ENCODE measurements around the gene NUCKS1.

DNA sequence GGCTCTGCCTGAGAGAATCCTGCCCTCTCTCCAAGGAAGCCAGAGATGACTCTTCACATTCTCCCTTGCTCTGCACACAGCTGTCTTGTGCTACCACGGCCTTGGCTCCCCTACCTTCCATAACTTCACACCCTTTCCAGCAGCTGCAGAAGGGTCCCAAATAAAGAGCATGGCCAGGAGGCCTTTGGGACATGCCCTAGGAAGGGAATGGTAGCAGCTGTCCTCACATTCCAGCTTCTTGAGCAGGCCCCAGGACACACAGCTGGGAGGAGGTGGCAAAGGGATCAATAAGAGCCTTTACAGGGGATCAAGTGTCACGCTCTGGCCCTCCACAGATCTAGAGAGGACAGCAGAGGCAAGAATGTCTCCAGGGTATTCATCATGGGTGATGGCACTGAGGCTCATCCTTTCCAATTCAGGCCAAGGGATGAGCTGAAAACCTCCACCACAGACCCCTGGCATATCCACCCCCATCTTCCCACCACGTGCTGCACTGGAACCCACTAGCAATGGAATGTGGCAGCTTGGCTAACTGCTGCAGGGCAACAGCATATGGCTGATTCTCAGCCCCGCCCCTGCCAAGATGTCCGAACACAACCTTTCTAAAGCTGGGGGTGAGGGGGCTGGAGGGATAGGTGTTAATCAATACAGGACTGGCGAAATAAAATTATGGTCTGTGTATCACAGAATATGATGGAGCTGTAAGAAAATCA is 43.1 kb upstream of the NUCKS1 start:
- no peak for TF ChIP-seq CTCF (IDR thresholded peaks at IDR 0.05)
- TF ChIP-seq POLR2A (IDR thresholded peaks at IDR 0.05): no peak

All from ovary (tissue), 3 donors.